H9 (cell line): Measurements from ENCODE around the gene TBC1D22A. TPM values are rescaled to one million over a fixed set of nuclear protein-coding genes. Genes with fewer than 3 reads are reported as not detected.

Experiments used
- DNase-seq: peaks from one replicate; pipeline ENCODE4 v3.0.0-alpha.2; 2017
- H2AFZ ChIP-seq: one replicate; pipeline ENCODE4 v1.6.1; 2013; ENCODE audit warnings: mild to moderate bottlenecking, low read length, control low read depth, moderate library complexity
- H2AK5ac ChIP-seq: 2 replicates; pipeline ENCODE4 v1.6.1; 2013; ENCODE audit warnings: low read length, control low read depth, mixed read lengths; ENCODE audit not compliant: insufficient read length
- H2BK120ac ChIP-seq: one replicate; pipeline ENCODE4 v1.6.1; 2013; ENCODE audit warnings: low read depth, mild to moderate bottlenecking, low read length, control low read depth, inconsistent platforms; ENCODE audit not compliant: poor library complexity, severe bottlenecking
- H2BK12ac ChIP-seq: 2 replicates; pipeline ENCODE4 v1.6.1; 2013; ENCODE audit warnings: low read length, control low read depth, mixed read lengths, low read depth; ENCODE audit not compliant: insufficient read length
- H2BK15ac ChIP-seq: 2 replicates; pipeline ENCODE4 v1.6.1; 2013; ENCODE audit warnings: low read depth, low read length, control low read depth
- H2BK20ac ChIP-seq: one replicate; pipeline ENCODE4 v1.6.1; 2013; ENCODE audit warnings: low read depth, mild to moderate bottlenecking, low read length, control low read depth, inconsistent platforms; ENCODE audit not compliant: poor library complexity, severe bottlenecking
- H2BK5ac ChIP-seq: 2 replicates; pipeline ENCODE4 v1.6.1; 2013; ENCODE audit warnings: low read length, control low read depth, mixed read lengths; ENCODE audit not compliant: insufficient read length
- H3K14ac ChIP-seq: 2 replicates; pipeline ENCODE4 v1.6.1; 2013; ENCODE audit warnings: low read length, control low read depth; ENCODE audit not compliant: insufficient read depth
- H3K18ac ChIP-seq: 2 replicates; pipeline ENCODE4 v1.6.1; 2013; ENCODE audit warnings: low read depth, mild to moderate bottlenecking, mixed read lengths, low read length, control low read depth; ENCODE audit not compliant: insufficient read length
- H3K23ac ChIP-seq: 2 replicates; pipeline ENCODE4 v1.6.1; 2013; ENCODE audit warnings: low read length, control low read depth, mixed read lengths, low read depth; ENCODE audit not compliant: insufficient read length
- H3K23me2 ChIP-seq: 2 replicates; pipeline ENCODE4 v1.6.1; 2013; ENCODE audit warnings: low read depth, mild to moderate bottlenecking, mixed read lengths, low read length, control low read depth; ENCODE audit not compliant: insufficient read length, poor library complexity, severe bottlenecking
- H3K27ac ChIP-seq: 2 replicates; pipeline ENCODE4 v1.5.1; 2013; ENCODE audit warnings: low read length, control low read depth, mixed read lengths, low read depth; ENCODE audit not compliant: insufficient read length
- H3K27me3 ChIP-seq: 2 replicates; pipeline ENCODE4 v1.6.1; 2013; ENCODE audit warnings: low read length, control low read depth, inconsistent platforms; ENCODE audit not compliant: insufficient read depth
- H3K4ac ChIP-seq: 2 replicates; pipeline ENCODE4 v1.6.1; 2013; ENCODE audit warnings: low read depth, mild to moderate bottlenecking, control low read depth, inconsistent platforms, low read length, moderate library complexity
- H3K4me1 ChIP-seq: 2 replicates; pipeline ENCODE4 v1.6.1; 2013; ENCODE audit warnings: low read length, control low read depth, inconsistent platforms; ENCODE audit not compliant: insufficient read depth
- H3K4me2 ChIP-seq: 2 replicates; pipeline ENCODE4 v1.6.1; 2013; ENCODE audit warnings: low read length, control low read depth, mixed read lengths; ENCODE audit not compliant: insufficient read length, insufficient read depth
- H3K56ac ChIP-seq: 2 replicates; pipeline ENCODE4 v1.6.1; 2013; ENCODE audit warnings: low read depth, mild to moderate bottlenecking, mixed read lengths, low read length, control low read depth; ENCODE audit not compliant: insufficient read length
- H3K79me1 ChIP-seq: 2 replicates; pipeline ENCODE4 v1.6.1; 2013; ENCODE audit warnings: low read depth, mild to moderate bottlenecking, moderate library complexity, low read length, control low read depth, inconsistent platforms; ENCODE audit not compliant: insufficient read depth, poor library complexity, severe bottlenecking
- H3K79me2 ChIP-seq: 2 replicates; pipeline ENCODE4 v1.6.1; 2013; ENCODE audit warnings: low read length, control low read depth, inconsistent platforms; ENCODE audit not compliant: insufficient read depth
- H3K9ac ChIP-seq: 2 replicates; pipeline ENCODE4 v1.6.1; 2013; ENCODE audit warnings: low read length, control low read depth, mixed read lengths; ENCODE audit not compliant: insufficient read length; ENCODE audit errors: extremely low read depth
- H3K9me3 ChIP-seq: one replicate; pipeline ENCODE4 v1.6.1; 2013; ENCODE audit warnings: low read depth, low read length, inconsistent platforms; ENCODE audit not compliant: control insufficient read depth
- H3T11ph ChIP-seq: one replicate; pipeline ENCODE4 v1.6.1; 2013; ENCODE audit warnings: mild to moderate bottlenecking, low read length, control low read depth, inconsistent platforms
- H4K20me1 ChIP-seq: one replicate; pipeline ENCODE4 v1.6.1; 2013; ENCODE audit not compliant: control insufficient read depth, insufficient read length, insufficient read depth
- H4K5ac ChIP-seq: 2 replicates; pipeline ENCODE4 v1.6.1; 2013; ENCODE audit warnings: low read depth, mild to moderate bottlenecking, mixed read lengths, low read length, control low read depth; ENCODE audit not compliant: insufficient read length
- H4K8ac ChIP-seq: replicated peaks from 2 replicates; pipeline ENCODE4 v1.6.1; 2013; ENCODE audit warnings: low read length, control low read depth, mixed read lengths, low read depth; ENCODE audit not compliant: insufficient read length
- H4K91ac ChIP-seq: 2 replicates; pipeline ENCODE4 v1.6.1; 2013; ENCODE audit warnings: low read depth, mild to moderate bottlenecking, moderate library complexity, mixed read lengths, low read length, control low read depth; ENCODE audit not compliant: insufficient read length
- H3K27ac Mint-ChIP-seq, 3 experiments: 2 replicates in 2 of 3; 3 replicates in 1 of 3; pipeline ENCODE4 v1.8.0; 2020 to 2021; ENCODE audit warnings: mixed read lengths in 3 of 3, mild to moderate bottlenecking in 1 of 3, moderate library complexity in 1 of 3
- H3K27me3 Mint-ChIP-seq: 2 replicates; pipeline ENCODE4 v1.8.0; 2021; ENCODE audit warnings: low read depth, mild to moderate bottlenecking, moderate library complexity, mixed read lengths
- H3K36me3 Mint-ChIP-seq, 3 experiments: 2 replicates in 2 of 3; 3 replicates in 1 of 3; pipeline ENCODE4 v1.8.0; 2020 to 2021; ENCODE audit warnings: low read depth in 3 of 3, mixed read lengths in 3 of 3; ENCODE audit not compliant: insufficient read depth in 1 of 3
- H3K4me1 Mint-ChIP-seq, 2 experiments: 2 replicates each; pipeline ENCODE4 v1.8.0; 2020; ENCODE audit warnings: mixed read lengths in 2 of 2
- H3K4me3 Mint-ChIP-seq, 2 experiments: 2 replicates in 1 of 2; 3 replicates in 1 of 2; pipeline ENCODE4 v1.8.0; 2020 to 2021; ENCODE audit warnings: mild to moderate bottlenecking in 2 of 2, mixed read lengths in 2 of 2, moderate library complexity in 1 of 2
- H3K9me3 Mint-ChIP-seq, 2 experiments: 2 replicates in 1 of 2; 3 replicates in 1 of 2; pipeline ENCODE4 v1.8.0; 2020; ENCODE audit warnings: mild to moderate bottlenecking in 2 of 2, mixed read lengths in 2 of 2, moderate library complexity in 1 of 2
- WGBS: extraction: QIAGEN DNeasy Blood & Tissue Kit; methylation state at CpG from one replicate; pipeline ENCODE4 v1.1.7; 2013; ENCODE audit warnings: missing lambda C conversion rate, low lambda C conversion rate, mixed read lengths; ENCODE audit not compliant: insufficient read length; ENCODE audit errors: extremely low coverage; 5-methylcytosine and 5-hydroxymethylcytosine counted together
- total RNA-seq: library from RNA; stranded (reverse); gene quantifications from 2 replicates; pipeline ENCODE4 v1.2.1, GENCODE V29; 2021
- TF ChIP-seq, protein P1 (sequence below): fragments of 200-600 bp; sonication (generic); conservative IDR thresholded peaks from 3 replicates; pipeline ENCODE4 v1.8.0; 2021; ENCODE audit warnings: antibody characterized with exemption, mild to moderate bottlenecking

Gene TBC1D22A
- total RNA-seq, 1 experiment from 2014 or later, result 20.8 TPM

- Histone ChIP-seq H2BK20ac (no peak overlapping the region), H3K9ac (no peak overlapping the region), H2BK120ac (no peak overlapping the region), H3K27me3 (no peaks in the 10 kb centered on the region), H2AK5ac (no peak overlapping the region), H3K23me2 (no peaks in the 10 kb centered on the region), H4K8ac (no peak overlapping the region), H3K27ac (no peak overlapping the region), H4K91ac (no peak overlapping the region), H3K4me2 (no peak overlapping the region), H3K18ac (no peak overlapping the region), H2AFZ (no peak overlapping the region), H2BK12ac (no peak overlapping the region), H3K56ac (no peak overlapping the region), H3K9me3 (peaks cover 65% of the 10 kb centered on the region), H3K79me2 (no peaks in the 10 kb centered on the region), H3K14ac (no peak overlapping the region), H2BK15ac (no peak overlapping the region), H3T11ph (no peak overlapping the region), H4K5ac (no peak overlapping the region), H3K4me1 (no peaks in the 10 kb centered on the region), H4K20me1 (no peaks in the 10 kb centered on the region), H3K79me1 (no peaks in the 10 kb centered on the region), H2BK5ac (no peak overlapping the region), H3K4ac (no peak overlapping the region), H3K23ac (no peak overlapping the region)
- H3K4me1 Mint-ChIP-seq, result no peaks in the 10 kb centered on the region
- H3K27ac Mint-ChIP-seq, result no peak overlapping the region
- TF ChIP-seq, protein P1, sequence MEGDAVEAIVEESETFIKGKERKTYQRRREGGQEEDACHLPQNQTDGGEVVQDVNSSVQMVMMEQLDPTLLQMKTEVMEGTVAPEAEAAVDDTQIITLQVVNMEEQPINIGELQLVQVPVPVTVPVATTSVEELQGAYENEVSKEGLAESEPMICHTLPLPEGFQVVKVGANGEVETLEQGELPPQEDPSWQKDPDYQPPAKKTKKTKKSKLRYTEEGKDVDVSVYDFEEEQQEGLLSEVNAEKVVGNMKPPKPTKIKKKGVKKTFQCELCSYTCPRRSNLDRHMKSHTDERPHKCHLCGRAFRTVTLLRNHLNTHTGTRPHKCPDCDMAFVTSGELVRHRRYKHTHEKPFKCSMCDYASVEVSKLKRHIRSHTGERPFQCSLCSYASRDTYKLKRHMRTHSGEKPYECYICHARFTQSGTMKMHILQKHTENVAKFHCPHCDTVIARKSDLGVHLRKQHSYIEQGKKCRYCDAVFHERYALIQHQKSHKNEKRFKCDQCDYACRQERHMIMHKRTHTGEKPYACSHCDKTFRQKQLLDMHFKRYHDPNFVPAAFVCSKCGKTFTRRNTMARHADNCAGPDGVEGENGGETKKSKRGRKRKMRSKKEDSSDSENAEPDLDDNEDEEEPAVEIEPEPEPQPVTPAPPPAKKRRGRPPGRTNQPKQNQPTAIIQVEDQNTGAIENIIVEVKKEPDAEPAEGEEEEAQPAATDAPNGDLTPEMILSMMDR, result no peak
- no peak overlapping the region for H3K4me3 Mint-ChIP-seq
- peaks cover 6% of the 10 kb centered on the region for H3K27me3 Mint-ChIP-seq
- peaks cover 10 to 47% (median 32%) of the 10 kb centered on the region in 3 experiments for H3K36me3 Mint-ChIP-seq
- peaks cover 65 to 97% of the 10 kb centered on the region in 2 experiments for H3K9me3 Mint-ChIP-seq
- DNase-seq, result no peak
- WGBS, result no CpG with 5 or more reads among the region's 5 CpGs
These were observed 453.4 kb downstream of the TBC1D22A start for GRCh38 chr22:47215851-47216250.
